GM03348 (cell line): ENCODE data around the gene SERPINA4.

Source experiments
- DNase-seq: peaks from one replicate; pipeline ENCODE4 v3.0.0; 2012; ENCODE audit warnings: low spot score

Gene SERPINA4

GRCh38 chr14:94615823-94616570, 54.8 kb downstream of the SERPINA4 start:
- DNase-seq: no peak

GRCh38 chr14:94617366-94617941, 56.2 kb downstream of the SERPINA4 start:
- no peak for DNase-seq

GRCh38 chr14:94617988-94618822, 57.0 kb downstream of the SERPINA4 start:
- no peak for DNase-seq

- DNase-seq: no peak
Measured at GRCh38 chr14:94619297-94619696, 58.1 kb downstream of the SERPINA4 start.
